ENCODE data around the gene TMPRSS7. TPM values are rescaled to one million over a fixed set of nuclear protein-coding genes. Genes with fewer than 3 reads are reported as not detected.
A peak's percentile ranks its signal among the peaks of the same experiment; 100 is the strongest.

The TMPRSS7 gene
- total RNA-seq, 2 experiments from 2014 or later, result not detected

DNA sequence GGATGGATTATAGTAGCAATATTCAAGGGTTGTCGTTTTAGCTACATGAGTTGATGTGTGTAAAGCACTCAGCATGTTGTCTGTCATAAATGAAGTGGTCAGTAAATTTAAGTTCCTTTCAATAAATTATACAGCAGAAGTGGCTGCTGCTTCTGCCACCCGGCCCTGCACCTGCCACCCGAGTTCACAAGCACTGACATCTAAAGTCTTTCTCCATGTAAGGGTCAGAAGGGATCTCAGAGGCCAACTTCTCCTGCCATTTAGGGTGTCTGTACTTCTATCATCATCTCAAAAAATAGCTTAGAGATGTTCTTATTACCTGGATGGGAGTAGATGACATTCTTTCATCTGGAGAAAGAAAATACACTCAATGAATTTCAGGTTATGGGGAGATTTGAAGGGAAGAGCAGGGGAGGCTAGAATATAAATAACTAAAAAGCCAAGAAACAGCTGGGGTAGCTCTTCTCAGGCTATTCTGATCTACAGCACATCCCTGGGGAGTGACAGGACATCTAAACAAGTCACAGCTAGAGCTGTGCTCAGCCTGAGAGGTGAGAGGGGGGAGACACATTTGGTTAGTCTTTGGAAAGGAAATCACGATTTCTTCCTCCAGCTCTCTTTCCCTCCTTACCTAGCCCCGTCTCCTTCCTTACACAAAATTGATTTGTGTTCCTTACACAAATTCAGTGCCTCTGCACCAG, 90.5 kb downstream of the TMPRSS7 start:
- Mint-ChIP-seq H3K27me3 (ENCODE audit: low read depth) (no peaks in the 10 kb centered on the region), H3K4me1 (ENCODE audit: low read depth) (peaks cover 56% of the 10 kb centered on the region), H3K36me3 (ENCODE audit: low read depth) (peaks cover 19% of the 10 kb centered on the region), H3K27ac (no peak overlapping the region), H3K9me3 (no peaks in the 10 kb centered on the region), H3K4me3 (no peak overlapping the region)
- CTCF ChIA-PET, result interaction anchor here (1.4 to 3.7 kb wide), 4 partner anchors 10 to 14 kb away, joined by 4 to 19 read pairs (median 6); no protein-coding TSS in a partner anchor
- intact Hi-C loops (cut with micrococcal nuclease), result loop anchor here (5.0 kb wide), 1 partner anchor 552 kb away; no protein-coding TSS in a partner anchor
- no peak for DNase-seq

DNA sequence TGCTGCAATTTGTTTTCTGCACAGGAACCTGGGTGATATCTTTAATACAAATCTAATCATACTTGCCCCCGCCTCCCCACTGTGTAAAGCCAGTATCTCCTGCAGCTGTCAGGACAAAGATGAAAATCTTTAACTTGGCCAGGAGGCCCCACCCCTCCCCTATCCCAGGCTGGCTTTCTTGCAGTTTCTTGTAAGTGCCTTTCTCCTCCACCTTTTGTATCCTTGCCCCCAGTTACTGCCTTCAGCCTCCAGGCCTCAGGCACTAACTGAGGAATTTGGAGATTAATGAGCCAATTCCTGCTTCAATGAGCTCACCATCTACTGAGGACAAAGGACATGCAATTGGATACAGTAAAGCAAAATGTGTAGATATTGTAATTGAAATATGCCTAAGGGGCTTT, 92.0 kb downstream of the TMPRSS7 start:
- H3K27me3 Mint-ChIP-seq (ENCODE audit: low read depth), result no peaks in the 10 kb centered on the region
- DNase-seq, result no peak
- H3K27ac Mint-ChIP-seq, result peak overlapping the region; percentile 59
- intact Hi-C loops (cut with micrococcal nuclease), result loop anchor here (2.0 to 5.0 kb wide), 2 partner anchors 14 to 551 kb away; no protein-coding TSS in a partner anchor
- peaks cover 55% of the 10 kb centered on the region for H3K4me1 Mint-ChIP-seq (ENCODE audit: low read depth)
- H3K36me3 Mint-ChIP-seq (ENCODE audit: low read depth), result peaks cover 19% of the 10 kb centered on the region
- CTCF ChIA-PET, result interaction anchor here (1.1 to 3.1 kb wide), 2 partner anchors 13 to 15 kb away, joined by 4 to 13 read pairs; no protein-coding TSS in a partner anchor
- no peaks in the 10 kb centered on the region for H3K9me3 Mint-ChIP-seq
- H3K4me3 Mint-ChIP-seq, result peak overlapping the region; percentile 20

DNA sequence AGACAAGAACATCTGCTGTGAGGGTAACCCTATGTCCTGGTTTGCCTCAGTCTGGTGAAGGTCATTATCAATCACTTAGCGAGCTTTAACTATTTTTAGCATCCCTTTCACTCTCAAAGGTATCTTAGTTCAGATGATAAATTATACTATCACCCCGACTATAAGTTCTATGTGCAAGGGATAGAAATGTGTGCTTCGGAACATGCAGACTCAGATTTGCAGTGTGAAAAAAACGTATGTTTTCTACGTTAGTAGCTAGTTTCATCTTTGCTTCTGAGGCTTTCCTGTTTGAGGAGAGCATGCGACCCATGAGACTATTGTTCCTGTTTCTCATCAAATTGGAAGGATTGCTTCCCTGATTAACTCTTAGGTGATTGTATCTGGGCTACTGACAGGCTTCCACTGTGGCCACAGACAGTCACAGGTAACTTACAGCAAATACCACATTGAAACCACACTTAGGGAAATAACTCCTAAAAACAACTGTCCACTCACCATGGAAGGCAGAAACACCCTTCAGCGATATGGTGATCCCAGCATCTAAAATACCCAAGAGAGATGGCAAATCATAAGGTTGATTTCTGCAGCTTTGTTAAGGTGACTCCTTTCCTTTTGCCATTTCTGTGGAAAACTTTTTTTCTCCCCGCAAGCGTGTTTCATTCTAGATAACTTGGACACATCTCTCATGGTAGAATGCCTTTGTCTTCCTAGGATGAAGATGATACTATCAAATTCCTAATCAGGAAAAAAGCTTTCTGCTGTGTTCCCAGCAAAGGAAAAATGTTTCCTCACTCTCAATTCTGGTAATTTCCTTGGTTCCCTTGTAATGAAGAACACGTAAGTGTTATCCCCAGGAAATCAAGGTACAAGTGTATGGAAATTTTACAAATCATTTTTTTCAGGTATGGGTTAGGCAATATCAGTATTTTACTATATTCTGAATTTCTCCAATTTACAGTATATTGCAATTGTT, 93.3 kb downstream of the TMPRSS7 start:
- intact Hi-C loops (cut with micrococcal nuclease), result loop anchor here (2.0 to 5.0 kb wide), 2 partner anchors 15 to 549 kb away; no protein-coding TSS in a partner anchor
- H3K27ac Mint-ChIP-seq, result peak overlapping the region; percentile 76
- CTCF ChIA-PET, result interaction anchor here (0.5 to 3.1 kb wide), 5 partner anchors 9 to 720 kb away, joined by 3 to 13 read pairs (median 4); no protein-coding TSS in a partner anchor
- H3K4me3 Mint-ChIP-seq, result peak overlapping the region; percentile 49
- H3K27me3 Mint-ChIP-seq (ENCODE audit: low read depth), result no peaks in the 10 kb centered on the region
- H3K9me3 Mint-ChIP-seq, result no peaks in the 10 kb centered on the region
- H3K36me3 Mint-ChIP-seq (ENCODE audit: low read depth), result peaks cover 16% of the 10 kb centered on the region
- no peak for DNase-seq
- H3K4me1 Mint-ChIP-seq (ENCODE audit: low read depth), result peaks cover 61% of the 10 kb centered on the region

DNA sequence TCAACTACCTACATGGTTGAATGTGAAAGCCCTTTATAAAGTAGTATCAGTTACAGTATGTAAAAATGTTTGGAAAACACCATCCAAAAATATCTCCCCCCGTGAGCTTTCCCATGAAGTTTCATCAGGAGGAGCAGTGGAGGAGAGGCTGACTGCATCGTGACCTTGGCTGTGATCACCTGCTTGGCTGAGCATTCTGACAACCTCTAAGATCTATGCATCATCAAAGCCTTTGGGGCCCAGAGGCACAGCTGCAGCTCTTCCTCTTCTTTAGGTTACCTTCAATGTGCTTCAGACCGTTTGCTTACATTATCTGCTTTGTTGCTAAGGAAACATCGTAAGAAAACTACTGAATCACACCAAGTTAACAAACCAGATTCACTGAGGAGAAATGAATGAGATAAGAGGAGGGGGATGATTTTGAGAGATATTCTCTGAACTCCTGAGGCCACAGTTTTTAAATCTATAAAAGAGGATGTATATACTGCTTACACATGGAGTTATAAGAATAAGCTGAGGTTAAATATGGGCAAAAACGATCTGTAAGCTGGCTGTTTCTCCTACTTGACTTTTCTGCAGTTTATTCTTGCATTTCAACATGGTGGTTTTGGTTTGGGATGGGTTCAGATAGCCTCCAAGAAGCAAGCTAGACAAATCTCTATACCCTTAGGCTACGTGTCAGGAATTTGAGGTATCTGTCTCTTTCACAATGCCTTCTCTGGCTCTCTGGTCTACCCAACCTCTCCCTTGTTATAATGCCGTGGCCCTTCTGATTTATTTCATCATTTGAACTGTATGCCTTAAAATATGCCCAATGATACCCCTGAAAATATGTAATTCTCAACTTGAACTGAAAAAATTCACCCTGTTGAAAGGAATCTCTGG, 94.5 kb downstream of the TMPRSS7 start:
- peak; percentile 82 for DNase-seq
- peak overlapping the region; percentile 76 for H3K27ac Mint-ChIP-seq
- H3K27me3 Mint-ChIP-seq (ENCODE audit: low read depth), result no peaks in the 10 kb centered on the region
- H3K4me3 Mint-ChIP-seq, result peak overlapping the region; percentile 4
- intact Hi-C loops (cut with micrococcal nuclease), result loop anchor here (1.0 to 5.0 kb wide), 4 partner anchors 14 to 548 kb away; partner anchors contain the start of gene SLC35A5
- CTCF ChIA-PET, result interaction anchor here (1.7 to 3.1 kb wide), 3 partner anchors 8 to 17 kb away, joined by 4 to 13 read pairs (median 5); no protein-coding TSS in a partner anchor
- no peaks in the 10 kb centered on the region for H3K9me3 Mint-ChIP-seq
- peaks cover 8% of the 10 kb centered on the region for H3K36me3 Mint-ChIP-seq (ENCODE audit: low read depth)
- H3K4me1 Mint-ChIP-seq (ENCODE audit: low read depth), result peaks cover 74% of the 10 kb centered on the region

DNA sequence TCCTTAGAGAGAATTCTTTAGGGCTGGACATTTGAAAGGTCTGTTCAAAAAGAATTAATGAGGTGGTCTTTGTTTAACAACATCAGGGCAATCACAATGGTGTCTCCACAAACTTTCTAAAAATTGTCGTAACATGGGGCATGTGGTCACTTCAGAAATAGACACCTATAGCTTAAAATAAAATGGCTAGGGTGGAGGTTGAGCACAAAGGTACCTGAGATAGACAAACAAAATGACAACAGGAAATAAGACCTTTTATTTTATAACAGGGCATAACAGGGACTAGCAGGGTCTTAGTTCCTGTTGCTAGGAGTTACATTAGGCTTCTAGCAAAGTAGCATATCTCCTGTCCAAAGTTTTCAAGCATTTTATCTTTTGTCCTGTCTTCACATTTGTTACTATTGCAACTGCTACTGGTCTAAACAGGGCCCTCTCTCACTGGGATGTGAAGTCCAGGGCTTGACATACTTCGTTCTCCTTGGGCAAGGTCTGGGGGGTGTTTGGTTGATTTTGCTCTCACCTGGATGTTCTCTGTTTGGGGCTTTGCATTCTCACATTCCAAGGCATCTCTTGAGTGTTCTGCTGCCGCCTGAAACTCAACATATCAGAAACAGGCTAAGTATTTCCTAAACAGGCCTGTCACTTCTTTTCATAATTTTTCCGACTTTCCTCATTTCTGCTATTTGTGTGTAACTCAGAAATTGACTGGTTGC, 95.5 kb downstream of the TMPRSS7 start:
- peak overlapping the region; percentile 76 for H3K27ac Mint-ChIP-seq
- no peaks in the 10 kb centered on the region for H3K9me3 Mint-ChIP-seq
- H3K27me3 Mint-ChIP-seq (ENCODE audit: low read depth), result no peaks in the 10 kb centered on the region
- intact Hi-C loops (cut with micrococcal nuclease), result loop anchor here (1.0 to 5.0 kb wide), 7 partner anchors 13 to 877 kb away; partner anchors contain the start of genes CD200R1, CD96 and SLC35A5
- peaks cover 3% of the 10 kb centered on the region for H3K36me3 Mint-ChIP-seq (ENCODE audit: low read depth)
- peak overlapping the region; percentile 0 for H3K4me3 Mint-ChIP-seq
- CTCF ChIA-PET, result interaction anchor here (0.8 to 2.5 kb wide), 4 partner anchors 9 to 163 kb away, joined by 3 to 7 read pairs (median 5); partner anchors contain the start of gene SLC9C1
- peaks cover 84% of the 10 kb centered on the region for H3K4me1 Mint-ChIP-seq (ENCODE audit: low read depth)
- no peak for DNase-seq

DNA sequence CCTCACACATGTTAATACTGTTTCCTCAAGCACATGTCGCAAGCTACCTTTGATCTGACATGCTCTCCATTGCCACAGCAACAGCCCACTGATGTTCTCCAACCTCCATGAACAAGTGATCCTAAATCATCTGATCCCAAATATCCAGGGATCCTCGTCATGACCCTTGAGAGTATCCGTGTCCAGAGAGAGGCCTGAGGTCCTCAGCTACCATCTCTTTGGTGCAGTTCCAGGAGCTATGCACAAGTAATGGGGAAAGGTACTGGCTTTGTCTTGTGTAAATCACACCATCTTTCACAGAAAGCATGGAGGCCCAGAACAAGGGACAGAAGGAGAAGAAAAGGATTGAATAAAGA, 96.1 kb downstream of the TMPRSS7 start:
- peaks cover 89% of the 10 kb centered on the region for H3K4me1 Mint-ChIP-seq (ENCODE audit: low read depth)
- intact Hi-C loops (cut with micrococcal nuclease), result loop anchor here (5.0 kb wide), 3 partner anchors 588 to 877 kb away; partner anchors contain the start of genes CD200R1 and CD96
- CTCF ChIA-PET, result interaction anchor here (0.8 to 2.5 kb wide), 3 partner anchors 9 to 163 kb away, joined by 3 to 7 read pairs (median 5); partner anchors contain the start of gene SLC9C1
- no peak for DNase-seq
- H3K27me3 Mint-ChIP-seq (ENCODE audit: low read depth), result no peaks in the 10 kb centered on the region
- no peaks in the 10 kb centered on the region for H3K36me3 Mint-ChIP-seq (ENCODE audit: low read depth)
- peak overlapping the region; percentile 76 for H3K27ac Mint-ChIP-seq
- peak overlapping the region; percentile 0 for H3K4me3 Mint-ChIP-seq
- H3K9me3 Mint-ChIP-seq, result no peaks in the 10 kb centered on the region

Small RNAs within 50 kb of the gene (microRNA-seq; reads per million reads assigned to microRNA genes)
- gene MIR567 (ENCODE audit: borderline microRNAs expressed, borderline replicate concordance), result not detected

Other genes with a start within 250 kb of the TMPRSS7 start
- 1 to 10 TPM; 1.1 TPM for gene PHLDB2, start 175.5 kb upstream of the TMPRSS7 start, total RNA-seq
- gene ABHD10, start 55.7 kb upstream of the TMPRSS7 start, total RNA-seq, result 10 to 100 TPM; 53.1 to 54.6 TPM
- gene TAGLN3, start 35.8 kb upstream of the TMPRSS7 start, total RNA-seq, result 1 to 10 TPM; 1.2 TPM
- 1 to 10 TPM; 3.1 to 3.8 TPM for gene C3orf52, start 51.7 kb downstream of the TMPRSS7 start, total RNA-seq
- 10 to 100 TPM; 14.5 to 14.6 TPM for gene GCSAM, start 98.5 kb downstream of the TMPRSS7 start, total RNA-seq

All from activated naive CD4-positive, alpha-beta T cell treated with anti-CD3 and anti-CD28 coated beads for 36 hours (primary cell).